NCI-H1436 treated with DMSO at 0.1 percent for 48 hours (cell line): ENCODE data around the gene LRFN2.

ENCODE experiments used
- DNase-seq: peaks from one replicate; lab custom pipeline; 2025; lab: John Stamatoyannopoulos, UW

The LRFN2 gene

DNA sequence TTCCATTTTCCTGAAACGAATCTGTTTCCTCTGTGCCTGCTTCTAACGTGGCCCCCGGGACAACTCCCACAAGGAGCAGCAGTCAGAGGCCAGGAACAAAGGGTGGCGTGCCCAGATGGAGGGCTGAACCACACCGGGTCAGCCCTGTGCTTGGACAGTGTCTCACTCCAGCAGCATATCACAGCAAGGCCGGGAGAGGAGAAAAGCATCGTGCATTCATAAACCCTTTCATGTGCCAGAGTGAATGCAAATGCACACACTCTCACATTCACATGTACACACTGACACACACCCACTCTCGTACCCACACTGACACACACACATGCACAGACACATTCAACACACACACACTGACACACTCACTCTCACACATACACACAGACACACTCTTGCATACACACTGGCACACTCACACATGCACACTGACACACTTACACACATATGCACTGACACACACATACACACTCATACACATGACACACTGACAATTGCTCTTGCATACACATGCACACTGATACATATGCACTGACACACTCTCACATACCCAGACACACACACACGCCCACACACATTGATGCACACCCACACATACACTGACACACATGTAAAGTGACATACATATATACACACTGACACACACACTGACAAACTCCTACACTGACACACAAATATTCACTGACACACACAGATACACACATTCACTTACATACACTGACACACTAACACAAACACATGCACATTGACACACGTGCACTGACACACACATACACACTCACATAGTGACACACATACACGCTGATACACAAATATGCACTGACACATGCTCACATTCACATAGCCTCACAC is 237.0 kb downstream of the LRFN2 start:
- DNase-seq, result no peak

DNA sequence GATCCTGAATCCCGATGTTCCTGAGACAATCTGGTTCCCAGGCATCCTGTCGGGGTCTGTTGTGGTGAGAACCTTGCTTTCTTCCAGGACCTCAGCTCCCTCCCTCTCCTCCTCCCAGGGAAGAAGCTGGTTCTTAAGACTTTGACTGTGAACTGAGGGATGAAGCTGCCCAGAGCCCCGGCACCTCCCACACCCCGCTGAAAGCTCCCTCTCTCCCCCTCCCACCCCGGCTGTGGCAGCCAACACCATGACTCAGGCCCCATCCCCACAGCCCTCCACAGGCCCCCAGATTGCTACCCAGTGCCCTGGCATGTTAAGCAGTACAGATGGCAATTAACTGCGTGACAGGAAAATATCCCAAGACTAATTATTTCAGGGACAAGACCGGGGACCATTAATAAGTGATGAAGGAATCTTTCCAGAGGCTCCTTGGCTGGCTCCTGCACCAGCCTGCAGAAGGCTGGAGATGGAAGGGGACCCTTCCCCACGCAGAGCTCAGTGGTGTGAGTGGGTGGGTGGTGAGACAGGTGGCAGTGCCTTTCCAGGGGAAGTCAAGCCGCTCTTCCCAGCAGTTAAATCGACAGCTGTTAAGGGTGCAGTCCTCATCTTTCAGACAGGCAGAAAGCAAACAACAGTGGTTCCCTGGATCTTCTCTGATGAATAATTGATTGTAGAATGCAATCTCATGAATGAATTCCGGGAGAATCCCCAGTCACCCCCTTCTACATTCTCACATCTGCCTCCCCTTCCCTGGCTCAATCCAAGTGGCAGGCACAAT is 237.9 kb downstream of the LRFN2 start:
- DNase-seq, result no peak

DNA sequence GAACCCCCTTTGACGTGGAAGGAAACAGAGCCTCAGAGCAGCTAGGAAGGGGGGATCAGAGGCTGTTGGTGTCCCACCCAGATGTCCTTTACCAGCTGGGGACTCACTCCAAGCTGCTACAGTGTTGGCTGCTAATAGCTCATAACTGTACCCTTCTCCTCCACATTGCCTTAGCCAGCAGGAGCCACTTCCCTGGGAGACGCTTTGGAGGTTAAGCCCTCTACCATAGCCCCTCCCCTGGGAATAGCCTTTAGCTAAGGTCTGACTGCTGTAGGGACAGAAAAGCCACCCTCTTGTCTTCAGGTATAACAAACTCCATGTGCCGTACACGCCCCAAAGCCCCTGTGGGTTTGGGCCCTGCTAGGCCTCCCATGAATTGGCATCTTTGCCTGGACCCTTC is 238.6 kb downstream of the LRFN2 start:
- no peak for DNase-seq

DNA sequence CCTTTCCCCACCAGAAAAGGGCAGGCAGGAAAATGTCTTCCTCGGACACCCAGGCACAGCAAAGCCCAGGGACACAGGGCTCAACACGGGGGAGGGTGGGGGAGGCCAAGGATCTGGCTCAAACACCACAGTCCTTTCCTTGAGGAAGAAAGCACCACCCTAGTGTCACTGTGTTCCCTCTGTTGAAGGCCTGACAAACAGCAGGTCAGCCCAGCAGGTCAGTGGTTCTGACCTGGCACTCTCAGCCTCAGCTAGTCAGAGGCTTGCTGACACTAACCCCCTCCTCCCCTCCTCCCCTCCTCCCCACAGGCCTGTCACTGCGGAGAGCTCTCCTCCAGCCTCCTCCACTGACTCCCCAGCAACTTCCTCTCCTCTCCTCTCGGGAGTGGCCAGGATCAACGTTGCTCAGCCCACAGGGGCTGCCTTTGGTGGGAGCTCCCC is 239.6 kb downstream of the LRFN2 start:
- DNase-seq, result no peak

DNA sequence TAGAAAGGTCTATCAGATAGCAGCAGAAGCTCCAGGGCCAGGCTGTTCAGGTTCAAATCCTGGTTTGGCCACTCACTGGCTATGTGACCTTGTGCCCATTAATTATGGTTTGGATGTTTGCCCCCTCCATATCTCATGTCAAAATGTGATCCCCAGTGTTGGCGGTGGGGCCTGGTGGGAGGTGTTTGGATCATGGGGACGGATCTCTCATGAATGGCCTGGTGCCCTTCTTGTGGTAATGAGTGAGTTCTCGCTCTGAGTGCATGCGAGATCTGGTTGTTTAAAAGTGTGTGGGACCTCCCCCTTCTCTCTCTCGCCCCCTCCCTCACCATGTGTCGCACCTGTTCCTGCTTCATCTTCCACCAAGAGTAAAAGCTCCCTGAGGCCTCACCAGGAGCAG is 240.9 kb downstream of the LRFN2 start:
- DNase-seq, result no peak

DNA sequence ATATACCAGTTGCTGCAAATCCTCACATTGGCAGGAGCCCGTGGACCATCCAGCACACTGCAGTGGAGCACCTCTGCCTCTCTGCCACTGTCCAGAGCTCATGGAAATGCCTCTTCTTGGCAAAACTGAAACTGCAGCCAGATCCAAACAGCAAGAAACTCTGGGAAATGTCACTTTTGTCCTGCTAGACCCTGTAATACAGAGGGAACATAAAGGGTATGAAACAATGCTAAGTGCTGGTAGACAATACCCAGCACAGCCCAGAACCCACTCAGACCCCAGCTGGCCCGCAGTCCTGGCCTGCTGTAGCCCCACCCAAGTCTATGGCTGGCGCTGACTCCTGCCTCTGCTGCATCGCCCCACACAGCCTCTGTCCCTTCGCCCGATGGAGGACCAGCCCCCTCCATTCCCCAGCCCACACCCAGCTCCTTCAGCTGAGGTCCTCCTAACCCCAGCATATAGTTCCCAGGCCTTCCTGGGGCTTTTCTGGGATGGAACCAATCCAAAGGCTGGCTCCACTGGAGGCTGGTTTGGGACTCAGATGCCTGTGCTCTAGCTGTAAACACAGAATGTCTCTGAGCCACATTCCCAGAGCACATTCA is 242.5 kb downstream of the LRFN2 start:
- DNase-seq, result no peak

DNA sequence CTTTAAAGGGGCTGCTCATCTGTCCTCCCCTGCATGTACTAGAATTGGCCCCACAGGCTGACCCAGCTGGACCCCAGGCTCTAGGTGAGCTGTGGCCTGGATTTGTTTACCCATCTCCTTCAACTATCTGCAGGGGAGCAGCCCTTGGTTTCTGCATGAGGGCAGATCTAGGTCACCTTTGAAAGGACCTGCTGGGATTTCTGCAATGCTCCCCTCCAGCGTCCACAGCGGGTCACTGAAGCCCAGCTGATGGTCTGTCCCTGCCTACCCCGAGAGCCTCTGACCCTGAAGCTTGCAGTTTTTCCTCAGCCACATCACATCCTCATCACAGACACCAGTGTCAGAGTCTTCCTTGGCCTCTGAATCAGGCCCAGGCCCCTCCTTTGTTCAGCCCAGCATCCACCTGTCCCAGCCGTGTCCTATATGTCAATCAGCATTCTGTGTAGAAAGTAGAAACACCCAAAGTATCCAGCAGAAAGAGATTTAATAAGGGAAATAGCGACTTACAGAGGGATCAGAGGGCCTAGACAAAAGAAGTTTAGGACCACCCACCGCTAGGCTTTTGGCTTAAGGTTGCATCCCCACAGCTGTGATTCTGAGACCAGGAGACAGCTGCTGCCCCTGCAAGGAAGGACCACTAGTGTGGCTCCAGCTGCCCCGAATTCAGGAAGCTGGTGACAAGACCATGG is 243.1 kb downstream of the LRFN2 start:
- DNase-seq, result no peak

DNA sequence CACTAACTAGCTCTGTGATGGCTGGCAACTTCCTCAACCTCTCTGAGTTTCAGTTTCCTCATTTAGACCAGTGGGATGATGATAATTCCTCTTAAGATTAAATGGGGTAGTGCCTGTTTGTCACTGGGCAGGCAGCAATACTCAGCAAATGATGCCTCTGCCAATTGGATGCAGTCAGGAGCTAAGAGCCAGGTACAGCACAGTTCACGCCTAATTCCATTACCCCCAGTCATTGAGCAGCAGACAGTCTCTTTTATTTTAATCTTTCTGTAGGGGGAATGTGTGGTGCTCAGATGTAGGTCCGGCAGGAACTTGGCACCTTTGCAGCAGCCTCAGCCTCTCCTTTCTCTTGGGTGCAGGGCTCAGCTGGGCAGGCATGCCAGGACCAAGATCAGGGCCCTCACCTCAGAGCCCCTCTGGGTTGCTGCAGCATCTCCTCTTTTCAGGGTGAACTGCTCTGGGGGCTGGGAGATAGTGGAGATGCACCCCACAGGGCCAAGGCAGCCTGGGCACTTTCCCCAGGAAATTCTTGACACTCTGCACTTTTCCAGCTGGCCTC is 243.8 kb downstream of the LRFN2 start:
- no peak for DNase-seq

DNA sequence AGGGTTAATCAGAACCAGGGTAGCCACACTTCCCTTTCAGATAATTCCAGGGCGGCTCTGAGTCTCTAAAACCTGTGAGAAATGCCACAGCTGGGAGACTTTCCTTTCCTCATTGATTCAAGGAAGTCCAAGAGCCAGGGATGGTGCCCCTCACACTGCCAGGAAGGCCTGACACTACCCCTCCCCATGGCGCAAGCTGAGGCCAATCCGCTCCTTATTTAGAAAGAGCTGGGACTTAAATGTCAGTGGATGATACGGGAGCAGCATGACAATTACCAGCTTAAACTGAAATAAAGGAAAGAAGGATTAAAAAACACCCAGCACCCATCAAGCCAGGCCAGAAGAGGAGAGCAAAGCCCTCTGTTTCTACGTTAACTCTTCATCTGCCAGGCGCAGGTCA is 244.4 kb downstream of the LRFN2 start:
- no peak for DNase-seq

DNA sequence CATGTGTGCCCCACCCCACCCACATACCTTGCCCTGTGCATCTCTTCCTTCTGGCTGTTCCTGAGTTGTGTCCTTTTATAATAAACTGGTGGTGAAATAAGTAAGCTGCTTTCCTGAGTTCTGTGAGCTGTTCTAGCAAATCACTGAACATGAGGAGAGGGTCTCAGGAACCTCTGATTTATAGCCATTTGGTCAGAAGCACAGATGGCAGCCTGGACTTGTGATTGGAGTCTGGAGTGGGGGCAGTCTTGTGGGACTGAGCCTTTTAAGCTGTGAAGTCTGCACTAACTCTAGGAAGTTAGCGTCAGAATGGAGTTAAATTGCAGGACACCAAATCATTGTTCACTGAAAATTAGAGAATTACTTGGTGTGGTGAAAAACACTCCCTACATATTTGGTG is 245.4 kb downstream of the LRFN2 start:
- no peak for DNase-seq
